Coronary artery (tissue), 2 donors: ENCODE measurements around the gene ZNF701.
"Not testable (repeated sequence)": the region's sequence is repeated elsewhere in the genome, so short reads cannot be mapped to it uniquely, and the experiment has no call there.

Experiments used
- DNase-seq: peaks from one replicate; pipeline ENCODE4 v3.0.0-alpha.2; 2017; ENCODE audit warnings: low spot score
- H3K27ac ChIP-seq, 2 donors: fragments of 200-600 bp; sonication (generic); one replicate each; pipeline ENCODE4 v1.5.1; 2016 to 2019
- H3K4me3 ChIP-seq: fragments of 200-600 bp; sonication (generic); 2 replicates; pipeline ENCODE4 v1.5.1; 2016; ENCODE audit warnings: mild to moderate bottlenecking, moderate library complexity
- CTCF ChIP-seq: fragments of 200-600 bp; sonication (generic); IDR thresholded peaks from one replicate; pipeline ENCODE4 v1.5.1; 2019; ENCODE audit warnings: antibody characterized with exemption

The ZNF701 gene

GRCh38 chr19:52533901-52534300 is 36.2 kb upstream of the ZNF701 start:
- DNase-seq = no peak
- no peak overlapping the region for H3K4me3 ChIP-seq
- no peak for TF ChIP-seq CTCF
- no peak overlapping the region for H3K27ac ChIP-seq

GRCh38 chr19:52535385-52535770 is 34.7 kb upstream of the ZNF701 start:
- H3K4me3 ChIP-seq = peak overlapping the region; percentile 73
- H3K27ac ChIP-seq = peak overlapping the region in 1 of 2 donors; percentile 84
- DNase-seq = not testable (repeated sequence)

- TF ChIP-seq CTCF = peak; percentile 17
- peak; percentile 85 for DNase-seq
- Histone ChIP-seq H3K27ac (peak overlapping the region; percentile 37 to 84), H3K4me3 (peak overlapping the region; percentile 73)
These were observed 34.2 kb upstream of the ZNF701 start for GRCh38 chr19:52535771-52536447.

GRCh38 chr19:52536448-52536800 is 33.7 kb upstream of the ZNF701 start:
- DNase-seq = no peak
- no peak for TF ChIP-seq CTCF
- H3K27ac ChIP-seq = peak overlapping the region; percentile 37 to 84

GRCh38 chr19:52538815-52539214 is 31.3 kb upstream of the ZNF701 start:
- DNase-seq, H3K27ac ChIP-seq, H3K4me3 ChIP-seq: not testable (repeated sequence)

More at GRCh38 chr19:52536448-52536800, 33.7 kb upstream of the ZNF701 start:
- H3K4me3 ChIP-seq = peak overlapping the region; percentile 73

- H3K27ac ChIP-seq, DNase-seq, H3K4me3 ChIP-seq: not testable (repeated sequence)
These were observed 28.9 kb upstream of the ZNF701 start for GRCh38 chr19:52541176-52541575.

- H3K27ac ChIP-seq = no peak overlapping the region
- no peak overlapping the region for H3K4me3 ChIP-seq
- no peak for DNase-seq
- no peak for TF ChIP-seq CTCF
These were observed 28.5 kb upstream of the ZNF701 start for GRCh38 chr19:52541608-52542007.

GRCh38 chr19:52542541-52542940 is 27.5 kb upstream of the ZNF701 start:
- not testable (repeated sequence) for DNase-seq, H3K4me3 ChIP-seq, H3K27ac ChIP-seq

- DNase-seq = no peak
- Histone ChIP-seq H3K4me3 (no peak overlapping the region), H3K27ac (no peak overlapping the region)
- no peak for TF ChIP-seq CTCF
These were observed 27.0 kb upstream of the ZNF701 start for GRCh38 chr19:52542984-52543664.
